Measurements from ENCODE around the gene CD8A.

Gene CD8A

DNA sequence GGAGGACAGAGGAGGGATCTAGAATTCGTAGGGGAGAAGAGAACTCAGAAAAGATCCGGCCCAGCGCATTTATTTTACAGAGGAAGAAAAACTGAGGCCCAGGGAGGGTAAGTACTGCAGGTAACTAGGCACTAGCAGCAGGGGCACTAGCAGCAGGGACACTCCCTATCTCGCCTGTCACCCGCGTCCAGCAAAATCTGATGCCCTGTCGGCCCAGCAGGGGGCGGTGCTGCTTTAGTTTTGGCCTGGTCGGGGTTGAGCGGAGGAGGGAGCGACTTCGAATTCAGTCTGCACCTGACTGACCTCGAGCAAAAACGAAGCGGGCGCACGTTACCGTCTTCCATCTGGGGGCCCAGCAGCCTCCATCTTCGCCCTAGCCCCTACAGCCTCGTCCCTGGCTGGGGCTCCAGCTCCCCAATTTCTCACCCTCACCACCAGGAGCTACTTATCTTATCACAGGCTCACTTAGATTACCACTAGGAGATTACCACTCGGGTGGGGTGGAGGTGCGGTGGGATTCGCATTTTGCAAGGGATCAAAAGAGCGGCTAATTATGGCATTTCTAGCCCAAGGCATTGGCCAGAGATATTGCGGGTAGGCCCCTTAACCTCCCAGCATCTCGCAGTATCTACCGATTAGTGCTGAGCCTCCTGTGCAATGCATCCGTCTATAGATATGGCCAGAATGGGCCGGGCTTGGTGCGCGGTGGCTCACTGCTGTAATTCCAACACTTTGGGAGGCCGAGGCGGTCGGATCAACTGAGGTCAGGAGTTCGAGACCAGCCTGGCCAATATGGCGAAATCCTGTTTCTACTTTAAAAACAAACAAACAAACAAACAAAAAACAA lies 17.8 kb upstream of the CD8A start:
- DNase-seq = peak; percentile 91

GRCh38 chr2:86807468-86808275 lies 17.0 kb upstream of the CD8A start:
- peak; percentile 79 for DNase-seq

DNA sequence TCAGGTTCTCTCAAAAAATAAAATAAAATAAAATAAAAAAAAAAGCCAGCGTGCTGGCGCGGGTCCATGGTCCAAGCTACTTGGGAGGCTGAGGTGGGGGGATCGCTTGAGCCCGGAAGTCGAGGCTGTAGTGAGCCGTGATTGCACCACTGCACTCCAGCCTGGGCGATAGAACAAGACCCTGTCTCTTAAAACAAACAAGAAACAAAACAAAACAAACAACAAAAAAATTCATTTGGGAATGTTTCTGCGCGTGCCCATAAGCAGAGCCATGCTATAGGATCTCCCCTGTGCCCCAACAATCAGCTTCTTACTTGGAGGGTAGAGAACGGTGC lies 16.4 kb upstream of the CD8A start:
- DNase-seq = no peak

- no peak for DNase-seq
Measured at GRCh38 chr2:86806059-86806857, 15.5 kb upstream of the CD8A start.

- no peak for DNase-seq
Measured at GRCh38 chr2:86800856-86801567, 10.3 kb upstream of the CD8A start.

DNA sequence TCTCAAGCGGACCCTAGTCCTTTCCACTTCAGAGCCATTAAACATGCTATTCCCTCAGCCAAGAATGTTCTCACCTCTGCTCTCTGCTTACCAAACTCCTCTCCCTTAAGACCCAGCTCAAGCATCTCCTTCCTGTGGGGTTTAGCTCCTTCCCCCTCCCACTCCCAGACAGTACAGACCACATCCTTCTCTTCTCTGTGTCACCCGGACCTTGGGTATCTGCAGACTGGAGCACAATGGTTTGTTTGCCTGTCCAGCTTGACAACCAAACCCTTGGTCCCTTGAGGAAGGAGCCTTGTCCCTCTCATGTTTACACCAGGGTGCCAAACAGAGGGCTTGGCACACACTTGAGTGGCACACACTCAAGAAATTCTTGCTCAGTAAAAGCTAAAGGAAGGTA lies 4.1 kb upstream of the CD8A start:
- DNase-seq = no peak

GRCh38 chr2:86793752-86794151 lies 3.0 kb upstream of the CD8A start:
- no peak for DNase-seq

GRCh38 chr2:86791573-86791972 lies 860 bp upstream of the CD8A start:
- DNase-seq = no peak

DNA sequence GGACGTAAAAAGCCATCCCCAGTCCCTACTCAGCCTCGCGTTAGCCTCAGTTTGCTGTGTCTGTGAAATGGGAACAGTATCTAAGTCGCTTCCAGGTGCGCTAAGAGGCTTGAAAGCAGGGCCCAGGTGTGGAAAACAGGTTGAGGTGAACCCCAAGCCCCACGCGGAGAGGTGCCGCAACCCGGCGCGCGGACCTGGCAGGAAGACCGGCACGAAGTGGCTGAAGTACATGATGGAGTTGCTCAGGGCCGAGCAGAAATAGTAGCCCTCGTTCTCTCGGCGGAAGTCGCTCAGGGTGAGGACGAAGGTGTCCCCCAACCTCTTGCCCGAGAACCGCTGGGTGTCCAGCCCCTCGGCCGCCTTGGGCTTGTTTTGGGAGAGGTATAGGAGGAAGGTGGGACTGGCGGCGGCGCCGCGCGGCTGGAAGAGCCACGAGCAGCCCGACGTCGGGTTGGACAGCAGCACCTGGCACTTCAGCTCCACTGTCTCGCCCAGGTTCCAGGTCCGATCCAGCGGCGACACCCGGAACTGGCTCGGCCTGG lies 508 bp downstream of the CD8A start:
- no peak for DNase-seq

DNA sequence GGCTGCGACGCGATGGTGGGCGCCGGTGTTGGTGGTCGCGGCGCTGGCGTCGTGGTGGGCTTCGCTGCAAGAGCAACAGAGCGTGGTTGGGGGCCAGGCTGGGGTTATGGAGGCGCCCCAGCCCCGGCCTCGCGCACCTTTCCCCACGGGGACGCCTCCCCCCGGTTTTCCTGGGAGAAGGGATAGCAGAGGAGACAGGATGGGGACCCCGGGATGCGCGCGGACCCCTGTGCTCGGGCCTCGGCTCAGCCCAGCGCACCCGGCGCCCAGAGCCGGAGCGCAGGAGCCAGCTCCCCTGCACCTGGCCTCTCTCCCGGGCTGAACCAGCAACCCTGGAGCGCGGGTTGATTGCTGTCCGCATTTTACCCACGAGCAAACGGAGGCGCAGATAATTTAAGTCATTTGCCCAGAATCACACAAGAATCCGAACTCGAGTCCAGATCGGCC lies 1.0 kb downstream of the CD8A start:
- no peak for DNase-seq

DNA sequence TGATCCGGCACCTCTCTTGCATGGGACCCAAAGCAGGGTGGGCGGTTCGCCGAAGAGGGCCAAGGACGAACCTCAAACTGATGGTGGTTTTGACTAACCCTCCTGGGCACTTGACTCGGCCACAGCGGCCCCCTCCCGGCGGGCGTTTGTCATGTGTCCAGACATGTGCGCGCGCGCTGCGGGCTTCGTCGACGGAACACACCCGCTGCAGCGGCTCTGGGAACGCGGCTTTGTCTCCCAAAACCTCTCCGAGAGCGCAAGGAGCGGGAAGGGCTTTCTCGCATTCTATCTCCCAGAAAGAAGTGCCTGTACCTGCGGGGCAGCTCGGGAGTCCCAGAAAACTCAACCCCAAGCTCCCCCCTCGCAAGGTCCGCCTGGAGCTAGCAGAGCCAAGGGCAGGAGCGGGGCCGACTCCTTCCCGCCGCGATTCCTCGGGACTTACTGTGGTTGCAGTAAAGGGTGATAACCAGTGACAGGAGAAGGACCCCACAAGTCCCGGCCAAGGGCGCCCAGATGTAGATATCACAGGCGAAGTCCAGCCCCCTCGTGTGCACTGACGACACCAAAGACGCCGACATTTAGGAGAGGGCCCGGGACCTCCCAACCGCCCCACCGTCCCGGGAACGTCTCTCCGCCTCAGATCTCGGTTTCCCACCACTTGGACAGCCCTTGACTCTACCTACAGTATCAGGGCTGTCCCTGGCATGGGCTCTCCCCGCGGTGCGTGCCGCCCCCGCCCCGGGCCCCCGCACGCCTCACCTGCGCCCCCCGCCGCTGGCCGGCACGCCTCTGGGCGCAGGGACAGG lies 1.6 kb downstream of the CD8A start:
- DNase-seq = no peak

DNA sequence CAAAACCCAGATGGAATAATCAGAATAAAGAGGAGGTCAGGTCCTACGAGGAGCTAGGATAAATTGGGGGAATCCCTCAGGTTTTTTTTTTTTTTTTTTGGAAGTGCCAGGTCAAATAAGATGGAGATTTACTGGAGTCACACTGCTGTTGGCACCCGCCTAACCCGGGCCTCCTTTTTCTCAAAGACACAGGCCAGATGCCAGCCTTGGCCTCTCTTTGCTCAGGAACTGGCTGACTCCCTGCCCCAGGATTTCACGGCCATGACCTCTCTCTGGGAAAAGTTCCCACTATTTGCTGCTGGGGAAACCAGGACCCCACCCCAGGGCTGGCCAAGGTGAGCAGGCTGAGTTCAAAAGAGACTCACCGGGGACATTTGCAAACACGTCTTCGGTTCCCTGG lies 2.5 kb downstream of the CD8A start:
- DNase-seq = no peak

- peak; percentile 48 for DNase-seq
Measured at GRCh38 chr2:86787736-86788135, 3.0 kb downstream of the CD8A start.

- no peak for DNase-seq
Measured at GRCh38 chr2:86786001-86786536, 4.6 kb downstream of the CD8A start.

DNA sequence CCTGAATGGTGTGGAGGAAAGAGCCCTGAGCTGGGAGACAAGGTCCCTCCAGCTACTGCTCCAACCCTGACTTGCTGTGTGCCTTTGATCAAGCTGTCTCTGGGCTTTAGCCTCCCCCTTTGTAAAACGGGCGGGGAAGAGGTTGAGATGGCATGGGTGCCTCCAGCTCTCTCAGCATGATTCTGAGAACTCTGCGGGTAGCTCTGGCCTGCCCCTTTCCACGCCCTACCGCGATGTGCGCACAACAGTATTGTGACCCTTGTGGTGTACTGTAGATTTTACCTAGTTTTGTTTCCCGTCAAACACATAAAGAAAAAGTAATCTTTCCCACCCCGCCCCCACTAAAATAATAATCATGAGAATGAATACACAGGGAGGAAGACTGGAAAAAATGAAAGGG lies 5.3 kb downstream of the CD8A start:
- no peak for DNase-seq

- no peak for DNase-seq
Measured at GRCh38 chr2:86783615-86784339, 6.9 kb downstream of the CD8A start.

DNA sequence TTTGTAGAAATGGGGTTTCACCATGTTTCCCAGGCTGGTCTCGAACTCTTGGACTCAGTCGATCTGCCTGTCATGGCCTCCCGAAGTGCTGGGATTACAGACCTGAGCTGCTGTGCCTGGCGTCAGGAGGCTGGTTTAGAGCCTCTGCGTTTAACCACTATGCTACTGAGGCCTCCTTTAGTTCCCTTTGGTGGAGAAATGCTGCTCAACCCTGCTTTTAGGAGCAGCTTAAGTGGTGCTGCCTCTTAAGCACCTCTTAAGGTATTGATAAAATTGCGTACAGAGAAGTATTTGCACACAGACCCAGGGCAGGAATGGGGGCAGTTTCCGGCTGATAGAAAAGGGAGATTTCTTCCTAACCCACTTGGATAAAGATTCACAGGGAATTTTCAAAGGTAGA lies 8.0 kb downstream of the CD8A start:
- no peak for DNase-seq

GRCh38 chr2:86781363-86781762 lies 9.3 kb downstream of the CD8A start:
- no peak for DNase-seq

DNA sequence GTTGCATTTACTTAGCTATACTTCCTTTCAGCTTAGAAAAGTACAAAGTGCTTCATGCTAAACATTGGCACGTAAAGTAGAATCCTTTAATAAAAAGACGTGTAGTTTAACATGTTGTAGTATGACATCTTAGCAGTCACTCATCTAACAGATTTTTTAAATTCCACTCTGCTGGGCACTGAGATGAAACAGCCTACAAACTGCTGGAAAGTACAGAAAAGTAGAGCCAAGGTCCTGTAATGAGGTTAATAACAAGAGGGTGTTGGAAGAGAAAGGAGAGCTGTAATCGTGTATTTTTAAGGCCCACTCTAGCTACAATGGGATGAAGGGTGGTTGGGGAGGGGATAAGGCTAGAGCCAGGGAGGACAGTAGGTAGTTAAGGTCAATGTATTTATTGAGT lies 10.7 kb downstream of the CD8A start:
- no peak for DNase-seq

DNA sequence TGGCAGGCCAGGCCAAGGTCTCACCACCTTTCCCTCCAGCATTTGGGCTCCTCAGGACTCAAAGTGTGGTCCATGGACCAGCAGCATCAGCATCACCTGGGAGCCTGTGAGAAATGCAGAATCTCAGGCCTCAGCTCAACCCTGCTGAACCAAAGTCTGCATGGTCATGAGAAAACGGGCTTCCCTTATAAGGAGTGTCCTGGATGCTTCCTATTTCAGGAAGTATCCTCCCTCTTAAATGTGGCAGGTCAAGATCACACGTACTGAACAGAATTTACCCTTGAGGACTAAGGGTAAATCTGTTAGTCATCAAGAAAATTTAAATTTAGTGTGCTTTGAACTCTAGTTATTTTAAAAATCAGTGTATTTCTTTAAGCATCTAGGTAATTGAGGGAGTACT lies 11.8 kb downstream of the CD8A start:
- no peak for DNase-seq

DNA sequence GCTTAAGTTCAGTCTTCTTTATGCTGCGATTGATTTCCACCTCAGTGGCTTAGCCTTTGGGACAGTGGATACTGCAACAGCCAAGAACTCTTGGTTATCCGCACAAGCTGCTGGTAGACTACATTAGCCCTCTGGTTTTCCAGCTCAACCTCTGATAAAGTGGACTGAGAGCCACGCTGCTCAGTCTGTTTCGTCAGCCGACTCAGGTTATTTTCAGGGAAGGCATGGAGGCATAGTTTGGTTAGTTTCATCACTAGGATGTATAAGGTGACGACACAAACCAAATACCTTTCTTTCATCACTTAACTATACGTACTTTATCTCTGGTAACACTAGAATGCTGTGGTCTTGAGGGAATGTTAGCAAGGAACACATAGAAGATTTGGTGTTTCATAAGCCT lies 14.2 kb downstream of the CD8A start:
- DNase-seq = no peak

All from NCI-H345 (cell line).